CD4-positive, alpha-beta T cell treated with Interleukin-1 beta for 1 hour (primary cell): ENCODE data around the gene BLVRA.
"Not testable (repeated sequence)": the region's sequence is repeated elsewhere in the genome, so short reads cannot be mapped to it uniquely, and the experiment has no call there.

Experiments
- DNase-seq, 2 donors: peaks; one replicate each; pipeline ENCODE4 v3.0.0-alpha.2; 2020 to 2022

The BLVRA gene, protein sequence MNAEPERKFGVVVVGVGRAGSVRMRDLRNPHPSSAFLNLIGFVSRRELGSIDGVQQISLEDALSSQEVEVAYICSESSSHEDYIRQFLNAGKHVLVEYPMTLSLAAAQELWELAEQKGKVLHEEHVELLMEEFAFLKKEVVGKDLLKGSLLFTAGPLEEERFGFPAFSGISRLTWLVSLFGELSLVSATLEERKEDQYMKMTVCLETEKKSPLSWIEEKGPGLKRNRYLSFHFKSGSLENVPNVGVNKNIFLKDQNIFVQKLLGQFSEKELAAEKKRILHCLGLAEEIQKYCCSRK

DNA sequence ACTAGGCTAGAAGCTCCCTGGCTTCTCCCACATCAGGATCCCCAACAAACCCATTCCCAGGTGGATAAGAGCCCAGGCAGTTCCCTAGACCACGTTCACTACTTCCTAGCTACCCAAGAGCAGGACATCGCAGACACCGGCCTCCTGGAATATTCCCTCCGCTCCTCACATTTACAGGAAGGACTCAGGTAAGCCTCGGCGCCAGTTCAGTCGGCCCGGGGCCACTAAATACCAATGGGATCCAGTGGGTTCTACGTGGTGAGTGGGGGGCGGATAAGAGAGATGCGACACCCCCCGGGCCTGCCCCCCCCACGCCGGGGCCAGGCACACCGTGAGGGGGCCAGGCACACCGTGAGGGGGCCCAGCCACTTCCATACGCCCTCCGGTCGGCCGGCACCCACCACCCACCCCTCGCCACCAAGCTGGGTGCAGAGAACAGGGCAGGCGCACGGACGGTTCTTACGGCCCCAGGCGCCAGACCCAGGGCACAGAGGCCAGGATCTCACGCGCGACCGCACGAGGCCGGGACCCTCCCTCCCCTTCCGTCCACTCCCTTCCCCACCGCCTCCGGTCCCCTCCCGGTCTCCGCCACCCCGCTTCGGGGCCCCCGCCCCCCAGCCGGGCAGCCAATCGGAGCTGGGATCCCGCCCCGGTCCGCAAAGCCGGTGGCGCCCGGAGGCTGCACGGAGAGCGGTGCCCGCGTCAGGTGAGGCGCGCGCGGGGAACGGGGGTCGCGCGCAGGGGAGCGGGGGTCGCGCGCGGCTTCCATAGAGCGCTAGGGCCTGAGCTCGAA lies at the start of gene BLVRA:
BLVRA (plus strand) TSS at position 652 of the 793 bp plus-strand sequence. CDS start 12,479 bp downstream, outside the sequence.
- DNase-seq, result peak; percentile 63 to 75

- DNase-seq, result no peak
Measured at GRCh38 chr7:43711503-43711902, 47.0 kb upstream of the BLVRA start.

- DNase-seq, result not testable (repeated sequence)
Measured at GRCh38 chr7:43715966-43716365, 42.5 kb upstream of the BLVRA start.

- DNase-seq, result no peak
Measured at GRCh38 chr7:43716598-43716997, 41.9 kb upstream of the BLVRA start.

- DNase-seq, result peak in 1 of 2 donors; percentile 74
Measured at GRCh38 chr7:43721193-43721806, 37.2 kb upstream of the BLVRA start.

GRCh38 chr7:43723007-43723341 lies 35.5 kb upstream of the BLVRA start:
- no peak for DNase-seq

DNA sequence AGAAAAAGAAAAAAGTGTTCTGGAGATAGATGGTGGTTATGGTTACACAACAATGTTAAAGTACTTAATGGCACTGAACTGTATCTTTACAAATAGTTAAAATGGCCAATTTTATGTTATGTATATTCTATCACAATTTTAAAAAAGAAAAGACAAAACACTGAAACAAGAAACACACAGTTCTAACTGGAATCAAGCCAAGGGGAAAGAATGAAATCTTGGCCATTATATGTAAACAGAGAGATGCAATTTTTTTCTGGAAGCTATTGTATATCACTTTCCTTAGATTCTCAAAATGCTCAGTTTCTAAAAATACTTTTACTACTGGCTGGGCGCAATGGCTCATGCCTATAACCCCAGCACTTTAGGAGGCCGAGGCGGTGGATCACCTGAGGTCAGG lies 33.2 kb upstream of the BLVRA start:
- no peak for DNase-seq

DNA sequence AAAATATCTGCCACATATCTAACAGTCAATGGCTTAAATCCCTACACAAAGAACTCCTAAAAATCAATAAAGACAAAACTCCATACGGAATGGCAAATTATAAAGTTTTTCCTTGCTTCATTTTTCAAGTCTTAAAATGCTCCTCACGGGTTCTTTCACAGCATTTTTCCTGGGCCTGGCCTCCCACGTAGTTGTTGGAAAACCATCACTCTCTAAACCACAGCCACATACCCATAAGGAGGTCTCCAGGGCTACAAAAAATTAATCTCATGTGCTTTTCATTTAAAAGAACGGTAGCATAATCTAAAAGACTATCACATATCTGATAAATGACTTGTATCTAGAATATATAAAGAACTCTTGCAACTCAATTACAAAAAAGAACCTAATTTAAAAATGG lies 32.0 kb upstream of the BLVRA start:
- DNase-seq, result no peak

GRCh38 chr7:43727003-43727402 lies 31.5 kb upstream of the BLVRA start:
- DNase-seq, result no peak

DNA sequence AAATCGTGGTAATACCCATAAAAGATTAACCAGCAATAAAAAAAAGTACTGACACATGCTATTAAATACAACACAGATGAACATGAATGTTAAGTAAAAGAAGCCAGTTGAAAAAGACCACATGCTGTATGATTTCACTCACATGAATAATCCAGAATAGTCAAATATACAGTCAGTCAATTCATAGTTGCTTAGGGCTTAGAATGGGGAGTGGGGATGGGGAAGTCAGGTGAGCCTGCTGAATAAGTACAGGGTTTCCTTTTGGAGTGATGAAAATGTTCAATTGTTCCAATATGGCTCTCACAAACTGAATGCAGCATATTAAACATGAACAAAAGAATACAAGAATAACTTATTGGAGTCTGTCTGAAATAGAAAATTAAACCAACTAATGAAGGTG lies 31.0 kb upstream of the BLVRA start:
- DNase-seq, result no peak

DNA sequence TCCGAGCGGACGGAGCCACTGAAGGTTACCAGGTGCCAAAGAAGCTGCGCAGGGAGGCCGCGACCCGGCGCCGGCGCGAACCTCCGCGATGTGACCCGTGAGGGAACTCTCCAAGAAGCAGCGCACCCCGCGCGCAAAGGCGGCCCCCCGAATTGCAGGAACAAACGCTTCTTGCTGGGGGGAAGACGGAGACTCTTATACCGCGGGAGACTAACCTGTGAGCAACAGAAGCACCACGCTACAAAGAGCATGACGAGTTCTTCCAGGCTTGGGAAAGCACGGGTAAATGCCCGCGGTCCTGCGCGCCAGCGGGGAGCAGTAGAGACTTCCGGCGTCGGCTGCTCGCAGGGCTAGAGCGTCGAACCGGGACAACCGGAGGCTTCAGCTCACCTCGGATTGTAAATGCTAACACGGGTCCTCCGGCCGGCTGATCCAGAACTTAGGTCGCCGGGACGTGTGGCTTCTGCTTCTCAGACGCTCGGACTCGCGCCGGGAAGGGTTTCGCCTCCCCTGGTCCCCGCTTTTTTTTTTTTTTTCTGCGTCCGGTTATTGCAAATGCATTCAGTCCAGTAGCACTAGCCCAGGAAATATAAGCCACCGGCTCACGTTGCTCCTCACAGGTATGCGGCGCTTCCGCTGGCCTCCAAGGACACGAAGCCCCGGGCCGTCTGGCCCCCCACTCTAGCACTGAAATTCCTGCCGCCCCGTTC lies 29.1 kb upstream of the BLVRA start, which contains the start of gene COA1:
COA1 (minus strand) TSS at position 310 of the 710 bp plus-strand sequence. CDS start 80,909 bp downstream, outside the sequence.
- DNase-seq, result peak; percentile 84 to 85

DNA sequence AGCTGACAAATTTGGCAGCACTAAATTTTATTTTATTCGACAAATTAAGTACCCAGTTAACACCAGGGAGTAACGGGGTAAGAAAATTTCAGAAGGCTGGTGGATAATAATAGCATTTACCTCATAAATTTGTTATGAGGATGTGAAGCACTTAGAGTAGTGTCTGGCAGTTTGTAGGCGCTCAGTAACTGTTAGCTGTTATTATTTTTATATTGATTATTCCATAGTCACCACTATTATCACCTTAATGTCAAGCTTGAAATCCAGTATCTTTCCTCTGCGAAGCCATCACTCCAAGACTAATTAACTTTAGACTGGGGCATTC lies 28.6 kb upstream of the BLVRA start:
- no peak for DNase-seq

- DNase-seq, result not testable (repeated sequence)
Measured at GRCh38 chr7:43731494-43731893, 27.0 kb upstream of the BLVRA start.

DNA sequence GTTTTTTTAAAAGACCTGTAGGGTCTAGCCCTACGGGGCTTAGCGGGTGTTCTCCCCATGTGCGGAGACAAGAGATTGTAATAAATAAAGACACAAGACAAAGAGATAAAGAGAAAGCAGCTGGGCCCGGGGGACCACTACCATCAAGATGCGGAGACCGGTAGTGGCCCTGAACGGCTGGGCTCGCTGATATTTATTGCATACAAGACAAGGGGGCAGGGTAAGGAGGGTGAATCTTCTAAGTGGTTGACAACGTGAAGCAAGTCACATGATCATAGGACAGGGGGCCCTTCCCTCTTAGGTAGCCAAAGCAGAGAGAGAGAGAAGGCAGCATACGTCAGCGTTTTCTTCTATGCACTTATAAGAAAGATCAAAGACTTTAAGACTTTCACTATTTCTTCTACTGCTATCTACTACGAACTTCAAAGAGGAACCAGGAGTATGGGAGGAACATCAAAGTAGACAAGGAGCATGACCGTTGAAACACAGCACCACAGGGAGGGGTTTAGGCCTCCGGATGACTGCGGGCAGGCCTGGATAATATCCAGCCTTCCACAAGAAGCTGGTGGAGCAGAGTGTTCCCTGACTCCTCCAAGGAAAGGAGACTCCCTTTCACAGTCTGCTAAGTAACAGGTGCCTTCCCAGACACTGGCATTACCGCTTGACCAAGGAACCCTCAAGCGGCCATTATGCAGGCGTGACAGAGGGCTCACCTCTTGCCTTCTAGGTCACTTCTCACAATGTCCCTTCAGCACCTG lies 23.7 kb upstream of the BLVRA start:
- peak in 1 of 2 donors; percentile 15 for DNase-seq

DNA sequence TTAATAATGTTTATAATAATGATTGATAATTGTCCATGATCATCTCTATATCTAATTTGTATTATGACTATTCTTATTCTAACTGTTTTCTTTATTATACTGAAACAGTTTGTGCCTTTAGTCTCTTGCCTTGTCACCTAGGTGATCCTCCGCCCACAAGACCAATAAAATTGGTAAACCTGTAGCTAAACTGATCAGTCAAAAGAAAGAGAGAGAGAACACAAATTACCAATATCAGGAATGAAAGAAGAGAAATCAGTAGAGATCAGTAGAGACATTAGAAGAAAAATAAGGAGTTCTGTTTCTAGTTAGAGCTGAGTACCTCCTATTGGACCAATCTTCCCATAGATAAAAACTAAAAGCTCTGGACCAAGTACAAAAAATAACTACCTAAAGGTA lies 23.1 kb upstream of the BLVRA start:
- DNase-seq, result no peak

- no peak for DNase-seq
Measured at GRCh38 chr7:43735802-43736603, 22.5 kb upstream of the BLVRA start.

- DNase-seq, result no peak
Measured at GRCh38 chr7:43737467-43738127, 20.9 kb upstream of the BLVRA start.

DNA sequence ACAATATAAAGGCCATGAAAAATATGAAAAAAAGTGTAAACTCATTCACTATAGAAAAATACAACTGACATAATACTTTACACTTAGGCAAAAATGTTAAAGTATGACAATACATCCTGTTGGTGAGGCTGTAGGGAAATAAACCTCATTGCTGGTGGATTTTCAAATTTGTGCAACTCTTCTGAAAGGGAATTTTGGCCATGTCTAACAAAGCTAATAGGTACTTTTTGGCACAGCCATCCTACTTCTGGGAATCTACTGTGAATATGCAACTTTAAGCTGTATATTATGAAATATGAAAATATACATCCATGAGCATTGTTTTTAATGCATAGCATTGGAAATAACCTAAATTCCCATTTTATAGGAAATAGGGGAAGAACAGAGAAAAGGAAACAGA lies 15.8 kb upstream of the BLVRA start:
- DNase-seq, result no peak

- no peak for DNase-seq
Measured at GRCh38 chr7:43747328-43748105, 11.0 kb upstream of the BLVRA start.

GRCh38 chr7:43749383-43749940 lies 9.0 kb upstream of the BLVRA start:
- DNase-seq, result no peak
